C4-2B (cell line): ENCODE results near the gene ITPRID2.

Source experiments
- ZFX ChIP-seq: fragments of 450-650 bp; IDR thresholded peaks from 2 replicates; pipeline ENCODE4 v1.6.1; 2017
- TF ChIP-seq, protein P1 (sequence below): fragments of 450-650 bp; conservative IDR thresholded peaks from 2 replicates; pipeline ENCODE4 v1.5.1; 2017; ENCODE audit warnings: mild to moderate bottlenecking

- TF ChIP-seq, protein P1, sequence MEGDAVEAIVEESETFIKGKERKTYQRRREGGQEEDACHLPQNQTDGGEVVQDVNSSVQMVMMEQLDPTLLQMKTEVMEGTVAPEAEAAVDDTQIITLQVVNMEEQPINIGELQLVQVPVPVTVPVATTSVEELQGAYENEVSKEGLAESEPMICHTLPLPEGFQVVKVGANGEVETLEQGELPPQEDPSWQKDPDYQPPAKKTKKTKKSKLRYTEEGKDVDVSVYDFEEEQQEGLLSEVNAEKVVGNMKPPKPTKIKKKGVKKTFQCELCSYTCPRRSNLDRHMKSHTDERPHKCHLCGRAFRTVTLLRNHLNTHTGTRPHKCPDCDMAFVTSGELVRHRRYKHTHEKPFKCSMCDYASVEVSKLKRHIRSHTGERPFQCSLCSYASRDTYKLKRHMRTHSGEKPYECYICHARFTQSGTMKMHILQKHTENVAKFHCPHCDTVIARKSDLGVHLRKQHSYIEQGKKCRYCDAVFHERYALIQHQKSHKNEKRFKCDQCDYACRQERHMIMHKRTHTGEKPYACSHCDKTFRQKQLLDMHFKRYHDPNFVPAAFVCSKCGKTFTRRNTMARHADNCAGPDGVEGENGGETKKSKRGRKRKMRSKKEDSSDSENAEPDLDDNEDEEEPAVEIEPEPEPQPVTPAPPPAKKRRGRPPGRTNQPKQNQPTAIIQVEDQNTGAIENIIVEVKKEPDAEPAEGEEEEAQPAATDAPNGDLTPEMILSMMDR, result no peak
- no peak for TF ChIP-seq ZFX
These were observed 68.0 kb downstream of the ITPRID2 start for GRCh38 chr2:181959508-181959907.
